ENCODE results near the gene TFPT.

- TF ChIP-seq CTCF (IDR thresholded peaks at IDR 0.05) (no peak), REST (IDR thresholded peaks at IDR 0.05; ENCODE audit: insufficient read depth in 1 of 2, low read depth in 2 of 2, low read length in 1 of 2) (no peak), POLR2AphosphoS5 (IDR thresholded peaks at IDR 0.05; ENCODE audit: low read depth, low read length) (no peak), TCF7L2 (IDR thresholded peaks at IDR 0.05; ENCODE audit: low read depth, low read length) (no peak)
Observed at GRCh38 chr19:54081032-54081431, 34.4 kb downstream of the TFPT start, which contains the start of gene TARM1.
